WTC11 (cell line): ENCODE measurements around the gene RAI14. TPM values are rescaled to one million over a fixed set of nuclear protein-coding genes. Genes with fewer than 3 reads are reported as not detected.

Source experiments
- ATAC-seq: fragments of 200-7000 bp; cut with Tn5 transposase; 2 replicates; pipeline ENCODE4 v1.10.0; 2021; ENCODE audit warnings: mild to moderate bottlenecking, moderate library complexity
- CTCF ChIA-PET: fragments of 300-600 bp; sonication (Branson Sonifier 250); formaldehyde crosslinking; loops from one replicate; lab custom pipeline; 2021; ENCODE audit warnings: antibody characterized with exemption; lab: Charles Lee
- POLR2A ChIA-PET: fragments of 350-600 bp; sonication (Branson Sonifier 250); formaldehyde crosslinking; loops from one replicate; lab custom pipeline; 2021; ENCODE audit warnings: antibody characterized with exemption; lab: Charles Lee
- DNase-seq: peaks from one replicate; pipeline ENCODE4 v3.0.0; 2021; ENCODE audit warnings: low spot score
- H3K27ac Mint-ChIP-seq: 2 replicates; pipeline ENCODE4 v1.8.0; 2021; ENCODE audit warnings: mixed read lengths
- H3K27me3 Mint-ChIP-seq: 2 replicates; pipeline ENCODE4 v1.8.0; 2021; ENCODE audit warnings: low read depth, mild to moderate bottlenecking, moderate library complexity, mixed read lengths
- H3K36me3 Mint-ChIP-seq: 2 replicates; pipeline ENCODE4 v1.8.0; 2021; ENCODE audit warnings: mixed read lengths
- H3K4me1 Mint-ChIP-seq: 2 replicates; pipeline ENCODE4 v1.8.0; 2022; ENCODE audit warnings: mixed read lengths
- H3K4me3 Mint-ChIP-seq: 2 replicates; pipeline ENCODE4 v1.8.0; 2021; ENCODE audit warnings: mild to moderate bottlenecking, moderate library complexity, mixed read lengths
- H3K9me3 Mint-ChIP-seq: 2 replicates; pipeline ENCODE4 v1.8.0; 2021; ENCODE audit warnings: mixed read lengths
- AFF4 ChIP-seq: sonication (generic); formaldehyde crosslinking; IDR thresholded peaks from 2 replicates; pipeline ENCODE4 v1.8.1; 2023; ENCODE audit warnings: mild to moderate bottlenecking, missing genetic modification reagents, borderline replicate concordance
- ATF3 ChIP-seq: sonication (generic); formaldehyde crosslinking; conservative IDR thresholded peaks from 2 replicates; pipeline ENCODE4 v1.8.1; 2022; ENCODE audit warnings: mild to moderate bottlenecking, missing genetic modification reagents
- CBFB ChIP-seq: sonication (generic); formaldehyde crosslinking; IDR thresholded peaks from 2 replicates; pipeline ENCODE4 v1.8.1; 2022; ENCODE audit warnings: mild to moderate bottlenecking, low read depth, missing genetic modification reagents
- EMX1 ChIP-seq: fragments of 250-450 bp; sonication (Bioruptor Pico); IDR thresholded peaks from 2 replicates; pipeline ENCODE4 v1.8.0; 2021; ENCODE audit warnings: mild to moderate bottlenecking
- HMGA2 ChIP-seq: fragments of 250-450 bp; sonication (Bioruptor Pico); IDR thresholded peaks from 2 replicates; pipeline ENCODE4 v1.4.0; 2021; ENCODE audit warnings: mild to moderate bottlenecking, moderate library complexity
- IRF2 ChIP-seq: sonication (generic); formaldehyde crosslinking; IDR thresholded peaks from 2 replicates; pipeline ENCODE4 v1.8.0; 2022; ENCODE audit warnings: low read depth, missing genetic modification reagents, borderline replicate concordance
- JUN ChIP-seq: sonication (generic); formaldehyde crosslinking; IDR thresholded peaks from 2 replicates; pipeline ENCODE4 v1.8.0; 2023; ENCODE audit warnings: mild to moderate bottlenecking, missing genetic modification reagents
- KAT7 ChIP-seq: sonication (generic); formaldehyde crosslinking; IDR thresholded peaks from 2 replicates; pipeline ENCODE4 v1.8.1; 2023; ENCODE audit warnings: missing genetic modification reagents, mild to moderate bottlenecking, borderline replicate concordance
- NFATC4 ChIP-seq: fragments of 250-450 bp; sonication (Bioruptor Pico); IDR thresholded peaks from 2 replicates; pipeline ENCODE4 v1.9.0; 2021; ENCODE audit warnings: mild to moderate bottlenecking
- NR3C1 ChIP-seq: sonication (generic); formaldehyde crosslinking; conservative IDR thresholded peaks from 2 replicates; pipeline ENCODE4 v1.8.1; 2023; ENCODE audit warnings: low read depth, mild to moderate bottlenecking, missing genetic modification reagents
- PREB ChIP-seq: sonication (generic); formaldehyde crosslinking; IDR thresholded peaks from 2 replicates; pipeline ENCODE4 v1.8.1; 2022; ENCODE audit warnings: mild to moderate bottlenecking, missing genetic modification reagents, moderate library complexity, borderline replicate concordance
- TEAD1 ChIP-seq: sonication (generic); formaldehyde crosslinking; IDR thresholded peaks from 2 replicates; pipeline ENCODE4 v1.8.0; 2022; ENCODE audit warnings: mild to moderate bottlenecking, missing genetic modification reagents
- TP53 ChIP-seq: sonication (generic); formaldehyde crosslinking; IDR thresholded peaks from 2 replicates; pipeline ENCODE4 v1.8.1; 2023; ENCODE audit warnings: mild to moderate bottlenecking, missing genetic modification reagents
- USF1 ChIP-seq: sonication (generic); formaldehyde crosslinking; IDR thresholded peaks from 2 replicates; pipeline ENCODE4 v1.8.0; 2022; ENCODE audit warnings: mild to moderate bottlenecking, missing genetic modification reagents
- ZMAT4 ChIP-seq: fragments of 250-450 bp; sonication (Bioruptor Pico); IDR thresholded peaks from 2 replicates; pipeline ENCODE4 v1.9.0; 2021; ENCODE audit warnings: mild to moderate bottlenecking
- ZNF219 ChIP-seq: sonication (generic); formaldehyde crosslinking; IDR thresholded peaks from 2 replicates; pipeline ENCODE4 v1.8.0; 2023; ENCODE audit warnings: missing genetic modification reagents, mild to moderate bottlenecking, borderline replicate concordance
- total RNA-seq: library from RNA; stranded (reverse); gene quantifications from 3 replicates; pipeline ENCODE4 v1.2.3, GENCODE V29; 2021
- TF ChIP-seq, protein P1 (sequence below): sonication (generic); formaldehyde crosslinking; IDR thresholded peaks from 2 replicates; pipeline ENCODE4 v1.8.1; 2023; ENCODE audit warnings: mild to moderate bottlenecking, missing genetic modification reagents
- TF ChIP-seq, protein P2 (sequence below): sonication (generic); formaldehyde crosslinking; IDR thresholded peaks from 2 replicates; pipeline ENCODE4 v1.8.1; 2023; ENCODE audit warnings: mild to moderate bottlenecking, moderate library complexity, missing genetic modification reagents
- TF ChIP-seq, protein P3 (sequence below): sonication (generic); formaldehyde crosslinking; IDR thresholded peaks from 2 replicates; pipeline ENCODE4 v1.8.0; 2023; ENCODE audit warnings: missing genetic modification reagents, mild to moderate bottlenecking, borderline replicate concordance

Gene RAI14
- total RNA-seq, 1 experiment from 2014 or later = 185 TPM

GRCh38 chr5:34632807-34633422 lies 23.2 kb upstream of the RAI14 start (continued):
- TF ChIP-seq, protein P1, sequence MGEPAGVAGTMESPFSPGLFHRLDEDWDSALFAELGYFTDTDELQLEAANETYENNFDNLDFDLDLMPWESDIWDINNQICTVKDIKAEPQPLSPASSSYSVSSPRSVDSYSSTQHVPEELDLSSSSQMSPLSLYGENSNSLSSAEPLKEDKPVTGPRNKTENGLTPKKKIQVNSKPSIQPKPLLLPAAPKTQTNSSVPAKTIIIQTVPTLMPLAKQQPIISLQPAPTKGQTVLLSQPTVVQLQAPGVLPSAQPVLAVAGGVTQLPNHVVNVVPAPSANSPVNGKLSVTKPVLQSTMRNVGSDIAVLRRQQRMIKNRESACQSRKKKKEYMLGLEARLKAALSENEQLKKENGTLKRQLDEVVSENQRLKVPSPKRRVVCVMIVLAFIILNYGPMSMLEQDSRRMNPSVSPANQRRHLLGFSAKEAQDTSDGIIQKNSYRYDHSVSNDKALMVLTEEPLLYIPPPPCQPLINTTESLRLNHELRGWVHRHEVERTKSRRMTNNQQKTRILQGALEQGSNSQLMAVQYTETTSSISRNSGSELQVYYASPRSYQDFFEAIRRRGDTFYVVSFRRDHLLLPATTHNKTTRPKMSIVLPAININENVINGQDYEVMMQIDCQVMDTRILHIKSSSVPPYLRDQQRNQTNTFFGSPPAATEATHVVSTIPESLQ = no peak
- TF ChIP-seq TP53 (CRISPR knock-in tag) = no peak
- TF ChIP-seq HMGA2 = no peak
- TF ChIP-seq ZMAT4 (CRISPR knock-in tag) = no peak
- no peak for TF ChIP-seq NR3C1 (CRISPR knock-in tag)
- no peak for TF ChIP-seq ZNF219
- TF ChIP-seq, protein P2, sequence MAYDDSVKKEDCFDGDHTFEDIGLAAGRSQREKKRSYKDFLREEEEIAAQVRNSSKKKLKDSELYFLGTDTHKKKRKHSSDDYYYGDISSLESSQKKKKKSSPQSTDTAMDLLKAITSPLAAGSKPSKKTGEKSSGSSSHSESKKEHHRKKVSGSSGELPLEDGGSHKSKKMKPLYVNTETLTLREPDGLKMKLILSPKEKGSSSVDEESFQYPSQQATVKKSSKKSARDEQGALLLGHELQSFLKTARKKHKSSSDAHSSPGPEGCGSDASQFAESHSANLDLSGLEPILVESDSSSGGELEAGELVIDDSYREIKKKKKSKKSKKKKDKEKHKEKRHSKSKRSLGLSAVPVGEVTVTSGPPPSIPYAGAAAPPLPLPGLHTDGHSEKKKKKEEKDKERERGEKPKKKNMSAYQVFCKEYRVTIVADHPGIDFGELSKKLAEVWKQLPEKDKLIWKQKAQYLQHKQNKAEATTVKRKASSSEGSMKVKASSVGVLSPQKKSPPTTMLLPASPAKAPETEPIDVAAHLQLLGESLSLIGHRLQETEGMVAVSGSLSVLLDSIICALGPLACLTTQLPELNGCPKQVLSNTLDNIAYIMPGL (CRISPR knock-in tag) = no peak
- no peak for TF ChIP-seq USF1 (CRISPR knock-in tag)
- TF ChIP-seq JUN (CRISPR knock-in tag) = no peak

GRCh38 chr5:34639852-34640626 lies 16.1 kb upstream of the RAI14 start:
- Mint-ChIP-seq H3K9me3 (peaks cover 15% of the 10 kb centered on the region), H3K27me3 (peaks cover 4% of the 10 kb centered on the region), H3K36me3 (peaks cover under 1% of the 10 kb centered on the region; the same call in 1 of the 2 replicates), H3K27ac (no peak overlapping the region), H3K4me3 (no peak overlapping the region), H3K4me1 (no peaks in the 10 kb centered on the region)
- CTCF ChIA-PET = no interaction called here
- POLR2A ChIA-PET = no interaction called here
- no peak for ATAC-seq
- no peak for DNase-seq
- TF ChIP-seq TEAD1 (CRISPR knock-in tag) (no peak), IRF2 (CRISPR knock-in tag) (no peak), HMGA2 (no peak), NFATC4 (CRISPR knock-in tag) (no peak), AFF4 (CRISPR knock-in tag) (no peak), EMX1 (CRISPR knock-in tag) (no peak), KAT7 (CRISPR knock-in tag) (no peak), ZNF219 (no peak), CBFB (CRISPR knock-in tag) (no peak), PREB (CRISPR knock-in tag) (no peak), ATF3 (CRISPR knock-in tag) (no peak)
- TF ChIP-seq, protein P3, sequence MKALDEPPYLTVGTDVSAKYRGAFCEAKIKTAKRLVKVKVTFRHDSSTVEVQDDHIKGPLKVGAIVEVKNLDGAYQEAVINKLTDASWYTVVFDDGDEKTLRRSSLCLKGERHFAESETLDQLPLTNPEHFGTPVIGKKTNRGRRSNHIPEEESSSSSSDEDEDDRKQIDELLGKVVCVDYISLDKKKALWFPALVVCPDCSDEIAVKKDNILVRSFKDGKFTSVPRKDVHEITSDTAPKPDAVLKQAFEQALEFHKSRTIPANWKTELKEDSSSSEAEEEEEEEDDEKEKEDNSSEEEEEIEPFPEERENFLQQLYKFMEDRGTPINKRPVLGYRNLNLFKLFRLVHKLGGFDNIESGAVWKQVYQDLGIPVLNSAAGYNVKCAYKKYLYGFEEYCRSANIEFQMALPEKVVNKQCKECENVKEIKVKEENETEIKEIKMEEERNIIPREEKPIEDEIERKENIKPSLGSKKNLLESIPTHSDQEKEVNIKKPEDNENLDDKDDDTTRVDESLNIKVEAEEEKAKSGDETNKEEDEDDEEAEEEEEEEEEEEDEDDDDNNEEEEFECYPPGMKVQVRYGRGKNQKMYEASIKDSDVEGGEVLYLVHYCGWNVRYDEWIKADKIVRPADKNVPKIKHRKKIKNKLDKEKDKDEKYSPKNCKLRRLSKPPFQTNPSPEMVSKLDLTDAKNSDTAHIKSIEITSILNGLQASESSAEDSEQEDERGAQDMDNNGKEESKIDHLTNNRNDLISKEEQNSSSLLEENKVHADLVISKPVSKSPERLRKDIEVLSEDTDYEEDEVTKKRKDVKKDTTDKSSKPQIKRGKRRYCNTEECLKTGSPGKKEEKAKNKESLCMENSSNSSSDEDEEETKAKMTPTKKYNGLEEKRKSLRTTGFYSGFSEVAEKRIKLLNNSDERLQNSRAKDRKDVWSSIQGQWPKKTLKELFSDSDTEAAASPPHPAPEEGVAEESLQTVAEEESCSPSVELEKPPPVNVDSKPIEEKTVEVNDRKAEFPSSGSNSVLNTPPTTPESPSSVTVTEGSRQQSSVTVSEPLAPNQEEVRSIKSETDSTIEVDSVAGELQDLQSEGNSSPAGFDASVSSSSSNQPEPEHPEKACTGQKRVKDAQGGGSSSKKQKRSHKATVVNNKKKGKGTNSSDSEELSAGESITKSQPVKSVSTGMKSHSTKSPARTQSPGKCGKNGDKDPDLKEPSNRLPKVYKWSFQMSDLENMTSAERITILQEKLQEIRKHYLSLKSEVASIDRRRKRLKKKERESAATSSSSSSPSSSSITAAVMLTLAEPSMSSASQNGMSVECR (CRISPR knock-in tag) = no peak
